Suprapubic skin (tissue), 4 donors: ENCODE data around the gene CBL.

Experiments used
- POLR2A ChIP-seq, 2 donors: fragments of 450-650 bp; IDR thresholded peaks; one replicate each; pipeline ENCODE4 v1.6.1; 2017; ENCODE audit warnings: antibody characterized with exemption in 2 of 2, mild to moderate bottlenecking in 2 of 2, moderate library complexity in 2 of 2
- POLR2AphosphoS5 ChIP-seq, 3 donors: sonication (generic); formaldehyde crosslinking; IDR thresholded peaks; one replicate each; pipeline ENCODE4 v1.6.1; 2017; ENCODE audit warnings: antibody characterized with exemption in 3 of 3
- TF ChIP-seq, protein P1 (sequence below), 2 donors: fragments of 200-600 bp in 1 of 2; fragments of 450-650 bp in 1 of 2; sonication (generic) in 1 of 2; IDR thresholded peaks; one replicate each; pipeline ENCODE4 v1.5.1; 2016 to 2019; ENCODE audit warnings: antibody characterized with exemption in 2 of 2, mild to moderate bottlenecking in 1 of 2, moderate library complexity in 1 of 2

DNA sequence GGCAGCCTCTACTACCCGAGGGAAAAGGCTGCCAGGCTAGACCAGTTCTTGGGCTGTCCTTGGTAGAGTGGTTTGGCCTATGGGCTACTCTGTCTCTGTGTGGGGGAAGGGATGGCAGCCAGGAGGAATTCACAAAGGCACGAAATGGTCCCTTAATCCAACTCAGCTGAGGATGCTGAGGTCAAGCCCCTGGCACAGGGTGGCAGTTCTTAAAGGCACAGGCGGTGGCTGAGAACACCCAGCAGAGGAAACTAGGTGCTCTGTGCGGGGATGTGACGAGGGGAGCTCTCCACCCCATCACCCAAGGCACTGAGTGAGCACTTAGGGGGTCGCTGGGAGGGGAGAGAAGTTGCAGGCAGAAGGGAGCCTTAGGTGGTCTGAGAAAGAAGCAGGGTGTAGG lies 140.5 kb downstream of the CBL start, which contains the start of gene MFRP:
- TF ChIP-seq, protein P1, sequence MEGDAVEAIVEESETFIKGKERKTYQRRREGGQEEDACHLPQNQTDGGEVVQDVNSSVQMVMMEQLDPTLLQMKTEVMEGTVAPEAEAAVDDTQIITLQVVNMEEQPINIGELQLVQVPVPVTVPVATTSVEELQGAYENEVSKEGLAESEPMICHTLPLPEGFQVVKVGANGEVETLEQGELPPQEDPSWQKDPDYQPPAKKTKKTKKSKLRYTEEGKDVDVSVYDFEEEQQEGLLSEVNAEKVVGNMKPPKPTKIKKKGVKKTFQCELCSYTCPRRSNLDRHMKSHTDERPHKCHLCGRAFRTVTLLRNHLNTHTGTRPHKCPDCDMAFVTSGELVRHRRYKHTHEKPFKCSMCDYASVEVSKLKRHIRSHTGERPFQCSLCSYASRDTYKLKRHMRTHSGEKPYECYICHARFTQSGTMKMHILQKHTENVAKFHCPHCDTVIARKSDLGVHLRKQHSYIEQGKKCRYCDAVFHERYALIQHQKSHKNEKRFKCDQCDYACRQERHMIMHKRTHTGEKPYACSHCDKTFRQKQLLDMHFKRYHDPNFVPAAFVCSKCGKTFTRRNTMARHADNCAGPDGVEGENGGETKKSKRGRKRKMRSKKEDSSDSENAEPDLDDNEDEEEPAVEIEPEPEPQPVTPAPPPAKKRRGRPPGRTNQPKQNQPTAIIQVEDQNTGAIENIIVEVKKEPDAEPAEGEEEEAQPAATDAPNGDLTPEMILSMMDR (IDR thresholded peaks at IDR 0.05), result no peak
- TF ChIP-seq POLR2A (IDR thresholded peaks at IDR 0.05) (no peak), POLR2AphosphoS5 (IDR thresholded peaks at IDR 0.05) (no peak)
